Measurements from ENCODE around the gene MORN1. TPM values are rescaled to one million over a fixed set of nuclear protein-coding genes. Genes with fewer than 3 reads are reported as not detected.
A peak's percentile ranks its signal among the peaks of the same experiment; 100 is the strongest.

The MORN1 gene
- polyA plus RNA-seq, 3 donors = 9.1 to 9.5 (median 9.2) TPM

DNA sequence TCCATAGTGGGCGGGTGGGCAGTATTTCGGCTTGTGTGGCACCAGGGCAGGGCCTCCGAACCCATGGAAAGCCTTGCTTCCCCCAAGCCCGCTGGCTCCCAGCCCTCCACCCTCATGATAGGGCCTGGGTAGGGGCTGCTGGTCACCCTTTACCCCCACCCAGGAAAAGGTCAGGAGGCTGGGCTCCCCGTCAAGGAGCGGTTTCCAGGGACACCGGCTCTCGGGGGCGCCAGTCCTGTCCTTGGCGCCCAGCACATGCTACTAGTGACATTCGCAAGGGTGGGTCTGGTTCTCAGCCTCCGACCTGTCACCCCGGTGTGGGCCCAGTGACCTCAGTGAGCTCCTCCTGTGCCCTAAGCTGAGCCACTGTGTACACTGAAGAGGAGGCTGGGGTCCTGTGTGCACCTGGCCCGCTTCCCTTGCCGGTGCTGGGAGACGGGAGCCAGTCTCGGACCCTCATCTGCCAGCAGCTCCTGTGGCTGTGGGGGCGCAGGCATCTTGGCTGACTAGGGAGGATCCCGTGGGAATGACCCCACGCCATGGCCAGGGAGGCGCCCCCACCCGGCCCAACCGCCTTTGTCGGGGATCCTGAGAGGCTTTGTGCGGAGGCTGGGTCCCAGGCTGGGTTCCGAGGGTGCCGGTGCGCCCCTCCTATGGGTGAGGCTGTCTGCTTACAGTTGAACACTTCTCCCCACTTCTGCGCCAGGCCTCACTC lies 108.6 kb downstream of the MORN1 start:
- no peak for DNase-seq (ENCODE audit: low read depth in 3 of 3, low spot score in 2 of 3)

DNA sequence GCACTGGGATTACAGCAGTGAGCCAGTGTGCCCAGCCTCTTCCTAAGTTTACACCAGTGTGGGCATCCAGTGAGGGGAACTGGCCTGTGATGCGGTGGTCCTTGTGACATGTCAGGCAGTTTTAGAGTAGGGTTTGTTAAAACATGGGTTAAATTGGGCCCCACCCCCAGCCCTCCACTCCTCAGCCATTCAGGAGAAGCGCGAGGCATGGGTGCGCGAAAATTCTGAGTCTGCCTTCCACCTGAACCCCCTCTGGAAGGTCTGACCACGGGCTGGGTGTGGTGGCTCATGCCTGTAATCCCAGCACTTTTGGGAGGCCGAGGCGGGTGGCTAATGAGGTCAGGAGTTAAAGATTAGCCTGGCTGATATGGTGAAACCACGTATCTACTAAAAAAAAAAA lies 111.5 kb downstream of the MORN1 start:
- no peak for DNase-seq (ENCODE audit: low read depth in 3 of 3, low spot score in 2 of 3)

DNA sequence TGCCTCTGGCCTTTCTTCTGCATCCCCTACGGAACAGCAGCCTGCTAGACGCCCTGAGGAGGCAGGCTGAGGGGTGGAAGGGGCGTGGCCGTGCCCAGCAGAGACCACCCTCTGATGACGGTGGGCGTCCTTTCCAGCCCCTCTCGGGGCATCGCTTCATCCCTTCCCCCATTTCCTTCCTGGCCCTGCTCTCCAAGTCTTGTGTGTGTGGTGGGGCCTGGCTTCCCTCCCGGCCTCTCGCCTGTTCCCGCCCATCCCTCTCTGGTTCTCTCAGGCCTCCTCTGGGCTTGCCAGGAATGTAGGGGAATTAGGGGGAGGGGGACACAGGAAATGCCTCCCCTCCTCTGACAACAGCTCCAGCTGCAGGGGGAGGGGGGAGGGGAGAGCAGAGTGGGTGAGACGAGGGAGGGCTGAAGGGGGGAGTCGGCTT lies 112.1 kb downstream of the MORN1 start:
- peak; percentile 85 to 93 (median 92) for DNase-seq (ENCODE audit: low read depth in 3 of 3, low spot score in 2 of 3)

DNA sequence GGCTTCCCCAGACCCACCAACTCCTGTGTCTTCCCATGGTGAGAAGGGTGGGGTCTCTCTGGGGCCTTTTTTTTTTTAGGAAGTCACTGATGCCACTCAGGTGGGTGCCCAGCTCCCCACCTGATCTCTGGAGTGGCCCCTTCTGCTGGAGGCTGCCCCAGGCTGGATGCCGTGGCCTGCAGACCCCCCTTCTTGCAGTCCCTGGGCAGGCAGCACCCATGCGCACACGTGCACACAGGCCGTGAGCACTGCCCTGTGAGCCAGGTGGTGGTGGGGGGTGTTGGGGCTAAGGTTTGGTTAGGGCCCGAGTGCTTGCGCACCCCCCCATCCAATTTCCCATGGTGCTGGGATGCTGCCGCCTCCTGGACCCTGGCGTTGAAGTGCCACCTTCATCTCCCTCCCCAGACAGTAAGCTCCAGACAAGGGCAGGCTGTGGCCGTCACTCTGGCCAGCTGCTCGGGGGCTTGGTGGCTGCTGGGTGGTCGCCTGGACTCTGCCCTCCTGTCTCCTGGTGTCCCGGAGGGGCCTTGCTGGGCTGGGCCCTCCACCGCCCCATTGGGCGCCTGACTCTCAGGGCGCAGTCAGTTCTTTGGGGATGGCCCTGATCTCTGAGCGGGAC lies 112.7 kb downstream of the MORN1 start:
- DNase-seq (ENCODE audit: low read depth in 3 of 3, low spot score in 2 of 3) = no peak

DNA sequence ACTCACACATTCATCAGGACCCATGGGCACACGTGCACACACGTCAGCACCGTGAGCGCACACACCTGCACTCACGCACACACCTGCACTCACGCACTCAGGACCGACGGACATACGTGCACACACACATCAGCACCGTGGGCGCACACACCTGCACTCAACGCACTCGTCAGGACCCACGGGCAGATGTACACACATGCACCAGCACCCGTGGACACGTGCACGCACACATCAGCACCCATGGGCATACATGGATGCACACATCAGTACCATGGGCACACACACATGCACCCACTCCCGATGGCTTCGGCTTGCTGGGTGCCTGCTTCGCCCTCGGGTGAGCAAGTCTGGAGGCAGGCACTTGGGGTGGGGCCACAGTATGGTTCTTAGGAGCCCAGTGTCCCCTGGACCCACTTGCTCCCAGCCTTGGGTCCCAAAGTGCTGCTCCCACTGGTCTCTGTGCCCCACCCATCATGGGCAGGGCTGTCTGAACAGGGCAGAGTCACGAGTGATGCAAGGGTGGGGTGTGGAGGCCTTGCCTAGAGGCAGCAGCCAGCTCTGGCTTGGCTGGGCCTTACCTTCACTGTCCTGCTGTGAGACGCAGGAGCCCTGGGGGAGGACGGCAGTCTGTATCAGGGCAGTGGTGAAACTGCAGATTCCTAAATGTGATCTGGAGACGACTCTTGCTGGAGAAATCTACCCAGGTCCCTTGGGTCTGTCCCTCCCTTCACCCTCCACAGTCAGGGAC lies 113.4 kb downstream of the MORN1 start:
- DNase-seq (ENCODE audit: low read depth in 3 of 3, low spot score in 2 of 3) = no peak

DNA sequence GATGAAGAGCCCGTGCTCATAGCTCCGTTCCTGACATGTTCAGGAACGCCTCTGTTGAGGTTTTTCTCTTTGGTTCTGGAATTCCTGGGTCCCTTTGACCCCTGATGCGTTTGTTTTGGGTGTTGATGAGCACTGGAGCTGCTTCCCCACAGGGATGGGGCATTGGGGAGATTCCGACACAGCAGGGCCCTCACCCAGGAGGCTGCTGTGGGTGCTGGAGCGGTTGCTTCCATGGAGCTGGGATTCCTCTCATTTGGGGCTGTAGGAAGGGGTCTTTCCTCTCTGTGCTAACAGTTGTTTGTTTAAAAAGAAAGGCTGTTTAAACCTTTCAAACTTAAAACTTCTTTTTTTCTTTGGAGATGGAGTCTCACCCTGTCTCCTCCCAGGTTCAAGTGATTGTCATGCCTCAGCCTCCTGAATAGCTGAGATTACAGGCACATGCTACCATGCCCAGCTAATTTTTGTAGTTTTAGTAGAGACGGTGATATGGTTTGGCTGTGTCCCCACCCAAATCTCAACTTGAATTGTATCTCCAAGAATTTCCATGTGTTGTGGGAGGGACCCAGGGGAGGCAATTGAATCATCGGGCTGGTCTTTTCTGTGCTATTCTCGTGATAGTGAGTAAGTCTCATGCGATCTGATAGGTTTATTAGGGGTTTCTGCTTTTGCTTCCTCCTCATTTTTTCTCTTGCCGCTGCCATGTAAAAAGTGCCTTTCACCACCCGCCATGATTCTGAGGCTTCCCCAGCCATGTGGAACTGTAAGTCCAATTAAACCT lies 114.4 kb downstream of the MORN1 start:
- no peak for DNase-seq (ENCODE audit: low read depth in 3 of 3, low spot score in 2 of 3)

DNA sequence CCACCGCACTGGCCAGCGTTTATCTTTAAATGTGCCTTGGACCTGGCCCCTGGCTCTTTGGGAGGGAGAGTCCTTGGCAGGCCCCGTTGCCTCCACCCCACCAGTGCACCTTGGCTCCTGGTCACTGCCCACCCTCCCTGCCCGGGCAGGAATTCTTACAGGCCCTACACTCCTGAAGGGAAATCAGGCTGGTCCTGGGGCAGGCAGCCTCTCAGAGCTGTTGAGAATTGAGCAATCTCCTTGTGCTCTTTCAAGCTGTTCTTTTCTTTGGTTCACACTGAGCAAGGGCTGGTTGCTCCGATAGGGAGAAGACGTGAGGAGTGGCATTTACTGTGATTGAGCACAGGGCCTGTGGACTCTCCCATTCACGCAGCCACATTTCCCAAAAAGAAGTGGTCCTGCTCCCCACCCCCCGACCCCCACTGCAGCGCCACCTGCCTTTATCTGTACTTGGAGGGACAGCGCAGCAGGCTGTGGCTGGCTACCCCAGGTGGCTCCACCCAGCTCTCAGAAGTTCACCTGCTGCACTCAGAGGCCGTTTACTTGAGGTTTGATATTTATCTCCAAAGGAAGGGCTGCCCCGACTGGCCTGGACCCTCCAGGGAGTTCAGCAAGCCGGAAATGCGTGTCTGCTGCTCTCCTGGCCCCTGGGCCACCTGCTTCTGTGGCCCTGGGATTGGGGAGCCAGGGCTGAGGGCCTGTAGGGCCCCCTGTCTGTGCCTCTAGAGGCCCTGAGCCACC lies 115.4 kb downstream of the MORN1 start:
- no peak for DNase-seq (ENCODE audit: low read depth in 3 of 3, low spot score in 2 of 3)

DNA sequence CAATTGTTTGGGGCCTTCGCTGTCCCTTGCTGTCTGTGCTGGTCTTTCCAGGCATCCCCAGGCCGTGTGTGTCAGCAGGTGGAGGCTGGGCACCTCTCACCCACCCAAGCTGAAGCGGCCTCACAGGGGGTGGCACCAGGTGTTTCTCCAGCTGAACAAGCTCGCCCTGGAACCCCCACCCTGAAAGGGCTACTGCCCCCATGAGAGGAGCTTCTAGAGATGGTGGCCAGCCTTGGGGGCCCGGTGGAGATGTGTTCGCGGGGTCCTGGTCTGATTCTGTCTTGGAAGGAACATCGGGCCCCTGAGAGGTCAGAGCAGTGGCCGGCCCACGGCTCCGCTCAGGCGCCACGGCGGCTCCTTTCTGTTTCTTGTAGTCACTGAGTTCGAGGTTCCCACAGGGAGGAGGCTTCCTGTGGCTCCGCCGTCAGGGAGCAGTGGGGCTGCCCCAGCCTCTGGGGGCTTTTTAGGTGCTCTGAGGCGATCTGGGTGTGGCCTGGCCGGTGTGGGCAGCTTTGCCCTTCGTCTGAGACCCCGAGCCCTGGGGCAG lies 116.4 kb downstream of the MORN1 start:
- no peak for DNase-seq (ENCODE audit: low read depth in 3 of 3, low spot score in 2 of 3)

DNA sequence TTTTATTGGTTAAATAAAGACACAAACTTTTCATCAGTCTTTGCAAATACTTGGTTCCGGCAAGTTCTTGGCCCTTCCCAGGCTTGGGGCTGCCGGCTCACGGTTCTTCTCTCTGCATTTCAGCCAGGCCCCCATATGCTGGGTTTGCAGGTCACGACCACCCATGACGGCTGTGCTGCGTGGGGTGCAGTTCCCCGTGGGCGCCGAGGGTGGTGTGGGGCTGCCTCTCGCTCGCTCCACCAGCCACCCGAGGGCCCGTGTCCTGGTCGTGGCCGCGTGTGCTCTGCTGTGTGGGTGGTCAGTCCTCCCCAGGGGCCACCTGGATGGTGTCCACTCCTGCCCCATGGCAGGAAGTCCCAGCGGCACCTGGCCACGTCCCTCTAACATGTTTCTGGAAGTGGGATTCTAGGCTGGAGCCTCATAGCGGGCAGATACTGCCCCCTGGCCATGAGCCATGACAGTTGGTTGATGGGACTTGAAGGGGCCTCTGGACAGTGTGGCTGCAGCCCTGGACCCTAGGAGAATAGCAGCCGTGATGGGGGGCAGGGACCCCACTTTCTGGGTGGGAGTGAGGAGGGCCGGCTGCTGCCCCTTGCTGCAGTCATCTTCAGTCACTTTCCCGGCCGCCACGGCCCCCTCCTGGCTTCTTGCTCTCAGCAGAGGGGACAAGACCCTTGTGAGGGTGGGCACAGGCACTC lies 117.0 kb downstream of the MORN1 start:
- no peak for DNase-seq (ENCODE audit: low read depth in 3 of 3, low spot score in 2 of 3)

DNA sequence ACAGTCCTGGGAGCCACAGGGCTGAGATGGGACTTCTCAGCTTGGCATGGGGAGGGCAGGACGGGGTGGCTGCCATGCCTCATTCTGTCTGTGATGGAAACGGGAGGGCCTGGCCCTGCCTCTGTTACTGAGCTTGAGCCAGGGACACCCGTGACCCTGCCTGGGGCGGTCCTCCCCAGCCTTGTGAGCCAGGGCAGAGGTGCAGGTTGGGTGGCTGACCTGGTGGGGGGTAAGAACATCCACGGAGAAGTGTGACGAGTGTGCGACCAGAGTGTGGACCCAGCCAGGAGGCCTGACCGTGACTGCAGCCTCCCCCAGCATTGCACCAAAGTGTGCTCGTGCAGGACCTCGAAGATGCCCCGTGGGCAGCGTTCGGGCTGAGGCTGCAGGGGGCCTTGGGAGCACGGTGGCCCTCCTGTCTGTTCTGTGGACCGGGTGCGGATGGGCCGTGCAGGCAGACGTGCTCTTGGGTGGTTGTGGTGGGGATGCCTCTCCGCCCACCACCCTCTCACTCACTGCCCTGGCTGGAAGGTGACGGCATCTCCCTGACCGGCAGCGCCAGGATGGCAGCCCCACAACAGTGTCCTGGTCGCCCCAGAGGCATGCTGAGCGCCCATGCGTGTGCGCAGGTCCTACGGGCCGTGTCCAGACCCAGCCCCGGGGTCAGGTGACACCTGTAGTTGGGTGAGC lies 117.8 kb downstream of the MORN1 start:
- DNase-seq (ENCODE audit: low read depth in 3 of 3, low spot score in 2 of 3) = no peak

DNA sequence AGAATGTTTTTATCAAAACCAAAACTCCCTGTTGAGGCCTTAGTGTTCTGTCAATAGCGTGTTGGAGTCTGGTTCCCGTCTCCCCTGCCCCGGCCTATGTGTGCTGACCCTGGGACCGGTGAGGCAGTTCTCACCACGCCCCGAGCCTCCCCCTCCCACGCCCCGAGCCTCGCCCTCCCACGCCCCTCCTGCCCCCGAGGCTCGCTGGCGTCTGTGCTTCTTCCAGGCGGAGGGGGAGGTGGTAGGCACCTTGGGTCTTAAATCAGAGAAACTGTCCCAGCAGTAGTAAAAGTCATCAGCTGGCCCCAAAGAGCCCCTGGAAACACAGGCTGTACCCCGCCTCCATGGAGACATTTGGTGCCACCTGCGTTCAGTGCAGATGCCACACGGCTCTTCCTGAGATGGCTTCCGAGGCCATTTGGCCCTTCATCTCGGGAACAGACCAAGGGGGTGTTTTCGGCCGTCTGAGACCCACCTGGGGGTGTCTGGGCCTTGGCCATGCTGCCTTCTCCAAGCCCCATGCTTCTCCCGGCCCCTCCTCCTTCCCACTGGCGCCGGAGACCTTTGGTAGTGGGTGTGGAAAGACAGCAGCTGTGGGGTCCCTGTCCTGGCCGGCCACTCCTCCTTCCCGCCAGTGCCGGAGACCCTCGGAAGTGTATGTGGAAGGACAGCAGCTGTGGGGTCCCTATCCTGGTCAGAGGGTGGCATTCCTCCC lies 118.5 kb downstream of the MORN1 start:
- no peak for DNase-seq (ENCODE audit: low read depth in 3 of 3, low spot score in 2 of 3)

DNA sequence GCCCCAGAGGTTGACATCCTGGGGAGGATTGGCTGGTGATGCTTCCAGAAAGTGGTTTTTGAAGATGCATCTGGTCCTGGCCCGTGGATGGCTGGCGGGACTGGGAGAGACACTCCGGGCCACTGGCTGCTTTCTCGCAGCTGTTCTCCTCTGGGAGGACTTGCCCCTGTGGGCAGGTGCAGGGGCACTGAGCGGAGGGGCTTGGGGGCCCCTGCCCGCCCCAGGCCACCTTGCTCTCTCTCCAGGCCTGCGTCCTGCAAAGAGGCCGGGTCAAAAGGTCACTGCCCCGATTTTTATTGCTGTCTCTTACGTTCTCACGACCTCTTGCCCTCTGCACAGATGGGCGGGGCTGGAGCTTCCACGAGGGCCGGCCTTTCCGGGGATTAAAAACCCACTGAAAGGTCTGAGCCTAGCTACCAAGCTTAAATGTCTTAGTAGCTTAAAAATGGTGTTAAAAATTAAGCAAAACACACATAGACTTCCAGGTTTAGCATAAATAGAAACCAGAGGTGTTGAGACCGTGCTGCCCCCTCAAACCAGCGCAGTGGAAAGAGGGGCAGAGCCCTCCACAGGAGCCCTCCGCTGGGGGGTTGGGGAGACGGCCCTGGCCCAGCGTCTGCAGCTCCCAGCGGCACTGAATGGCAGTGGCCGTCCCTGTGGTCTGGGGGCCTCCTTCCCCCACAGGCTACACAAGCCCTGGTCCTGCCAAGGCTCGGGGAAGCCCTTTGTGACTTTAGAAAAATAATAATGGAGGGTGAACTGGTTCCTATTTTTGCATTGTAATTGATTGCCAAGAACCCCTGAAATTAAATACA lies 119.3 kb downstream of the MORN1 start:
- DNase-seq (ENCODE audit: low read depth in 3 of 3, low spot score in 2 of 3) = no peak

Other genes with a start within 250 kb of the MORN1 start
- 10 to 100 TPM; 19.0 to 30.1 (median 25.8) TPM for gene FAAP20, start 196.8 kb downstream of the MORN1 start, polyA plus RNA-seq (ENCODE audit: insufficient read length in 3 of 3)
- gene SKI, start 163.2 kb downstream of the MORN1 start, polyA plus RNA-seq (ENCODE audit: insufficient read length in 3 of 3) = 10 to 100 TPM; 40.8 to 46.7 (median 45.3) TPM
- 100 to 1,000 TPM; 125 to 132 (median 127) TPM for gene RER1, start 287 bp upstream of the MORN1 start, polyA plus RNA-seq (ENCODE audit: insufficient read length in 3 of 3)
- gene PEX10, start 21.0 kb upstream of the MORN1 start, polyA plus RNA-seq (ENCODE audit: insufficient read length in 3 of 3) = 10 to 100 TPM; 17.6 to 21.4 (median 19.2) TPM
- 1 to 10 TPM in 1 of 3 donors, under 1 TPM in 2; 0.47 to 1.9 (median 0.74) TPM for gene PLCH2, start 84.7 kb upstream of the MORN1 start, polyA plus RNA-seq (ENCODE audit: insufficient read length in 3 of 3)
- 10 to 100 TPM; 25.3 to 26.8 (median 26.6) TPM for gene PANK4, start 135.0 kb upstream of the MORN1 start, polyA plus RNA-seq (ENCODE audit: insufficient read length in 3 of 3)
- under 1 TPM; 0.23 to 0.28 (median 0.24) TPM for gene HES5, start 138.7 kb upstream of the MORN1 start, polyA plus RNA-seq (ENCODE audit: insufficient read length in 3 of 3)
- gene TNFRSF14, start 164.8 kb upstream of the MORN1 start, polyA plus RNA-seq (ENCODE audit: insufficient read length in 3 of 3) = 10 to 100 TPM; 14.7 to 18.0 (median 15.5) TPM
- 10 to 100 TPM; 33.1 to 41.6 (median 39.1) TPM for gene PRXL2B, start 195.2 kb upstream of the MORN1 start, polyA plus RNA-seq (ENCODE audit: insufficient read length in 3 of 3)
- gene MMEL1, start 241.5 kb upstream of the MORN1 start, polyA plus RNA-seq (ENCODE audit: insufficient read length in 3 of 3) = 1 to 10 TPM; 2.3 to 3.3 (median 2.5) TPM

All from right renal cortex interstitium (tissue), 3 donors.